GM15510 (cell line): ENCODE measurements around the gene TRAF1.

Source experiments
- POLR2A ChIP-seq: IDR thresholded peaks from 3 replicates; pipeline ENCODE4 v1.6.1; 2011; ENCODE audit warnings: borderline replicate concordance; ENCODE audit not compliant: insufficient read length; ENCODE audit errors: extremely low read depth

TRAF1 gene

GRCh38 chr9:120867676-120868338 is 58.8 kb downstream of the TRAF1 start:
- no peak for TF ChIP-seq POLR2A

- TF ChIP-seq POLR2A: no peak
These were observed 59.9 kb downstream of the TRAF1 start for GRCh38 chr9:120866651-120867050.

- TF ChIP-seq POLR2A: no peak
These were observed 60.8 kb downstream of the TRAF1 start for GRCh38 chr9:120865809-120866208.

- TF ChIP-seq POLR2A: no peak
These were observed 61.4 kb downstream of the TRAF1 start for GRCh38 chr9:120865176-120865575.

GRCh38 chr9:120864719-120865118 is 61.9 kb downstream of the TRAF1 start:
- no peak for TF ChIP-seq POLR2A

- no peak for TF ChIP-seq POLR2A
These were observed 62.8 kb downstream of the TRAF1 start for GRCh38 chr9:120863833-120864232.

- no peak for TF ChIP-seq POLR2A
These were observed 64.1 kb downstream of the TRAF1 start for GRCh38 chr9:120862452-120862851.

GRCh38 chr9:120861935-120862334 is 64.7 kb downstream of the TRAF1 start:
- no peak for TF ChIP-seq POLR2A

GRCh38 chr9:120860083-120860482 is 66.5 kb downstream of the TRAF1 start:
- no peak for TF ChIP-seq POLR2A

GRCh38 chr9:120859361-120859760 is 67.2 kb downstream of the TRAF1 start:
- no peak for TF ChIP-seq POLR2A

GRCh38 chr9:120857902-120858301 is 68.7 kb downstream of the TRAF1 start:
- no peak for TF ChIP-seq POLR2A

- no peak for TF ChIP-seq POLR2A
These were observed 69.1 kb downstream of the TRAF1 start for GRCh38 chr9:120857481-120857880.

- TF ChIP-seq POLR2A: no peak
These were observed 69.9 kb downstream of the TRAF1 start for GRCh38 chr9:120856700-120857099.

GRCh38 chr9:120855827-120856670 is 70.5 kb downstream of the TRAF1 start:
- no peak for TF ChIP-seq POLR2A

- no peak for TF ChIP-seq POLR2A
These were observed 71.8 kb downstream of the TRAF1 start for GRCh38 chr9:120854596-120855327.
